Measurements from ENCODE around the gene ADAM8.

DNA sequence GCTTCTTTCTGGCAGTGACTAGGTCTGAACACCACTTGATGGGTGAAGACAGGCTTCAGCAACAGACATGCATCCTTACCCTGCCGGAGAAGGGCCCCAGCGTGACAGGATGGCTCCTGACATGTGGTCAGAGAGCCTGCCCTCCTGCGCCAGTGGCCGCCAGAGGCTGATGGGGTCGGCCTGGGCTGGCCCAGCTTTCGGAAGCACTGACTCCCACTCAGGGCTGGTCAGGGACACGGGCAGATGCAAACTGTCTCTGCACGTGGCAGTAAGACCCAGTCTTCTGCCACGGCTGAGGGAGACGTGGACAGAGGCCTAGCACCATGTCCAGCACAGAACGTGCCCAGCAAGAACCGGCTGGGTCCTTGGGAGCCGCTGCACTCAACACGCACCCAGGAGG is 21.8 kb upstream of the ADAM8 start:
- no peak for TF ChIP-seq POLR2A (IDR thresholded peaks at IDR 0.05)
- TF ChIP-seq, protein P1, sequence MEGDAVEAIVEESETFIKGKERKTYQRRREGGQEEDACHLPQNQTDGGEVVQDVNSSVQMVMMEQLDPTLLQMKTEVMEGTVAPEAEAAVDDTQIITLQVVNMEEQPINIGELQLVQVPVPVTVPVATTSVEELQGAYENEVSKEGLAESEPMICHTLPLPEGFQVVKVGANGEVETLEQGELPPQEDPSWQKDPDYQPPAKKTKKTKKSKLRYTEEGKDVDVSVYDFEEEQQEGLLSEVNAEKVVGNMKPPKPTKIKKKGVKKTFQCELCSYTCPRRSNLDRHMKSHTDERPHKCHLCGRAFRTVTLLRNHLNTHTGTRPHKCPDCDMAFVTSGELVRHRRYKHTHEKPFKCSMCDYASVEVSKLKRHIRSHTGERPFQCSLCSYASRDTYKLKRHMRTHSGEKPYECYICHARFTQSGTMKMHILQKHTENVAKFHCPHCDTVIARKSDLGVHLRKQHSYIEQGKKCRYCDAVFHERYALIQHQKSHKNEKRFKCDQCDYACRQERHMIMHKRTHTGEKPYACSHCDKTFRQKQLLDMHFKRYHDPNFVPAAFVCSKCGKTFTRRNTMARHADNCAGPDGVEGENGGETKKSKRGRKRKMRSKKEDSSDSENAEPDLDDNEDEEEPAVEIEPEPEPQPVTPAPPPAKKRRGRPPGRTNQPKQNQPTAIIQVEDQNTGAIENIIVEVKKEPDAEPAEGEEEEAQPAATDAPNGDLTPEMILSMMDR (IDR thresholded peaks at IDR 0.05) = no peak

All from esophagus squamous epithelium (tissue), 4 donors.